Left ventricle myocardium inferior (tissue), 1 donor: Measurements from ENCODE around the gene DAAM2. TPM values are rescaled to one million over a fixed set of nuclear protein-coding genes. Genes with fewer than 3 reads are reported as not detected.

ENCODE experiments used
- DNase-seq: peaks from one replicate; pipeline ENCODE4 v3.0.0-alpha.2; 2020
- H3K27ac ChIP-seq: fragments of 200-600 bp; replicated peaks from 2 replicates; pipeline ENCODE4 v1.8.0; 2021
- H3K27me3 ChIP-seq: fragments of 200-600 bp; 2 replicates; pipeline ENCODE4 v1.8.0; 2021; ENCODE audit warnings: low read depth
- H3K36me3 ChIP-seq: fragments of 200-600 bp; 2 replicates; pipeline ENCODE4 v1.8.0; 2021
- H3K4me1 ChIP-seq: fragments of 200-600 bp; 2 replicates; pipeline ENCODE4 v1.8.0; 2021
- H3K4me3 ChIP-seq: fragments of 200-600 bp; 2 replicates; pipeline ENCODE4 v1.8.0; 2021; ENCODE audit warnings: mild to moderate bottlenecking, moderate library complexity
- H3K9me3 ChIP-seq: fragments of 200-600 bp; replicated peaks from 2 replicates; pipeline ENCODE4 v1.8.0; 2021
- CTCF ChIP-seq: fragments of 200-600 bp; IDR thresholded peaks from 2 replicates; pipeline ENCODE4 v1.8.0; 2021; ENCODE audit warnings: antibody characterized with exemption, mild to moderate bottlenecking, borderline replicate concordance
- intact Hi-C: fragments of 100-400 bp; cut with micrococcal nuclease; formaldehyde crosslinking; loops from one replicate; pipeline ENCODE4 v1.11.0; 2022
- total RNA-seq: library from RNA; stranded (reverse); fragmentation: NEBNext Ultra II Directional; extraction: Animal tissue kit (Norgen Biotek cat#: 25700); gene quantifications from one replicate; pipeline ENCODE4 v1.2.1, GENCODE V29; 2021
- donor health status: DM: no; HTN: yes; CAD: no; lungs with severe emphysema.

DAAM2 gene
- total RNA-seq, 1 donor from 2014 or later: 19.1 TPM

- Histone ChIP-seq H3K36me3 (no peaks in the 10 kb centered on the region), H3K27ac (peak overlapping the region; percentile 91), H3K27me3 (no peaks in the 10 kb centered on the region), H3K9me3 (no peaks in the 10 kb centered on the region), H3K4me3 (peak overlapping the region; percentile 90), H3K4me1 (peaks cover 85% of the 10 kb centered on the region)
- no peak for TF ChIP-seq CTCF
- intact Hi-C loops: no loop called here
- DNase-seq: no peak
Observed at GRCh38 chr6:39931607-39932006, 139.4 kb downstream of the DAAM2 start.

- H3K36me3 ChIP-seq: no peaks in the 10 kb centered on the region
Observed at GRCh38 chr6:39932386-39932910, 140.3 kb downstream of the DAAM2 start.

GRCh38 chr6:39933669-39934130 is 141.5 kb downstream of the DAAM2 start:
- peak overlapping the region; percentile 91 for H3K27ac ChIP-seq
- peaks cover 79% of the 10 kb centered on the region for H3K4me1 ChIP-seq
- no peaks in the 10 kb centered on the region for H3K36me3 ChIP-seq
- H3K9me3 ChIP-seq: no peaks in the 10 kb centered on the region
- intact Hi-C loops: no loop called here
- no peak for TF ChIP-seq CTCF
- peak overlapping the region; percentile 90 for H3K4me3 ChIP-seq
- no peaks in the 10 kb centered on the region for H3K27me3 ChIP-seq
- DNase-seq: no peak

More at GRCh38 chr6:39932386-39932910, 140.3 kb downstream of the DAAM2 start:
- no peak for DNase-seq
- intact Hi-C loops: no loop called here
- no peak for TF ChIP-seq CTCF
- no peaks in the 10 kb centered on the region for H3K27me3 ChIP-seq
- peak overlapping the region; percentile 91 for H3K27ac ChIP-seq
- peak overlapping the region; percentile 90 for H3K4me3 ChIP-seq
- H3K9me3 ChIP-seq: no peaks in the 10 kb centered on the region
- H3K4me1 ChIP-seq: peaks cover 78% of the 10 kb centered on the region

GRCh38 chr6:39934131-39934757 is 142.1 kb downstream of the DAAM2 start, which contains the start of gene MOCS1:
MOCS1 (minus strand) TSS chr6:39934462; CDS start chr6:39934417, 45 bp downstream.
- no peaks in the 10 kb centered on the region for H3K9me3 ChIP-seq
- no peak for TF ChIP-seq CTCF
- peak; percentile 92 for DNase-seq
- H3K4me1 ChIP-seq: peaks cover 79% of the 10 kb centered on the region
- intact Hi-C loops: no loop called here
- H3K27ac ChIP-seq: peak within 1 kb of the TSS; percentile 91
- no peaks in the 10 kb centered on the region for H3K27me3 ChIP-seq
- H3K4me3 ChIP-seq: peak within 1 kb of the TSS; percentile 90
- H3K36me3 ChIP-seq: no peaks in the 10 kb centered on the region

- TF ChIP-seq CTCF: no peak
- Histone ChIP-seq H3K4me3 (peak overlapping the region; percentile 90), H3K9me3 (no peaks in the 10 kb centered on the region), H3K27ac (peak overlapping the region; percentile 91), H3K4me1 (peaks cover 70% of the 10 kb centered on the region), H3K27me3 (no peaks in the 10 kb centered on the region), H3K36me3 (no peaks in the 10 kb centered on the region)
- intact Hi-C loops: no loop called here
- no peak for DNase-seq
Observed at GRCh38 chr6:39935241-39935640, 143.1 kb downstream of the DAAM2 start.
